ENCODE data around the gene FCHSD1. TPM values are rescaled to one million over a fixed set of nuclear protein-coding genes. Genes with fewer than 3 reads are reported as not detected.
A peak's percentile ranks its signal among the peaks of the same experiment; 100 is the strongest.

FCHSD1 gene
- total RNA-seq, 1 donor from 2014 or later, result 33.0 TPM

DNA sequence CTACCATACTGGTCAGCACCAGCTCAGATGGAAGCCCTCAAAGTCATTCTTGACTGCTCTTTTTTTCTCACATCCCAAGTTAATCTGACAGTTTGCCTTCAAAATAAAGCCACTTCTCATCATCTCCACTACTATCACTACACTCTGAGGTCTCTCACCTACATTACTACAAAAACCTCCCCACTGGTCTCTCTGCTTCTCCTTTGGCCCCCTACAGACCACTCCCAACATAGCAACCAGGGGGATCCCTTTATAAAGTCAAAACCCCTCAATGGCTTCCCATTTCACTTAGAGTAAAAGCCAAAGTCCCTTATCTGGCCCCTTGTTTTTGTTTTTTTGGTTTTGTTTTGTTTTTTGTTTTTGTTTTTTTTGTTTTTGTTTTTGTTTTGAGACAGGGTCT, 26.2 kb upstream of the FCHSD1 start:
- intact Hi-C loops (cut with DNase I), result no loop called here
- ATAC-seq, result no peak
- no peak for DNase-seq (ENCODE audit: low spot score)

DNA sequence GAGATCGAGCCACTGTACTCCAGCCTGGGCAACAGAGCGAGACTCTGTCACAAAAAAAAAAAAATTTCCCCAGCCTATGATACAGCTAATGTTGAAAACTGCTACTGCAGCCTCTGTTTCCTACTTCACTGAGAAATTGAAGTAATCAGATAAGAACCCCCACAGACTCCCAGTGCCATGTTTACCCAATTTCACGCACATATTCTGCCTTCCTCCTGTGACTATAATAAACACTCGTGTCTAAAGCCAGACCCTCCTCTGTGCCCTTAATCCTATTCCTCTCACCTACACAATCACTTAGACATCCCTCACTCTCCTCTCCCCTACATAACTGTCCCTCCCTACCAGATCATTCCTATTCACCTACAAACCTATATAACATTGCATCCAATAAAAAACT, 24.5 kb upstream of the FCHSD1 start:
- no peak for DNase-seq (ENCODE audit: low spot score)
- ATAC-seq, result no peak
- intact Hi-C loops (cut with DNase I), result no loop called here

DNA sequence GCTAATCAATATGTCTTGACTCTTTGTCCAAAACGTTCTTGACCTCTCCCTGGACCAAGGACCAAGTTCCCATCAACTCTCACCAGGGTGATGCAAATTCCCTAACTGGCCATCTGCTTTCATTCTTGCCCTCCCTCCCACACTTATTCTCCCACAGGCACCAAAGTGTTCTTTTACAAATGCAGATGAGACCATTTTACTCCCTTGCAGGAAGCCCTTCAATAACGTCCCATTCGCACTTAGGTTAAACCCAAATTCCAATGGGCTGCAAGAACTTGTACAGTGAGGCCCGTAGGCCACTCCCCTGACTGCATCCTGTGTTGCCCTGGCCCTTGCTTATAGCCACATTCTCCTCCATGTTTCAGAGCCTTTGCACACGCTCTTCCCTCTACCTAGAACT, 23.5 kb upstream of the FCHSD1 start:
- ATAC-seq (no peak), DNase-seq (ENCODE audit: low spot score) (no peak)
- intact Hi-C loops (cut with DNase I), result no loop called here

DNA sequence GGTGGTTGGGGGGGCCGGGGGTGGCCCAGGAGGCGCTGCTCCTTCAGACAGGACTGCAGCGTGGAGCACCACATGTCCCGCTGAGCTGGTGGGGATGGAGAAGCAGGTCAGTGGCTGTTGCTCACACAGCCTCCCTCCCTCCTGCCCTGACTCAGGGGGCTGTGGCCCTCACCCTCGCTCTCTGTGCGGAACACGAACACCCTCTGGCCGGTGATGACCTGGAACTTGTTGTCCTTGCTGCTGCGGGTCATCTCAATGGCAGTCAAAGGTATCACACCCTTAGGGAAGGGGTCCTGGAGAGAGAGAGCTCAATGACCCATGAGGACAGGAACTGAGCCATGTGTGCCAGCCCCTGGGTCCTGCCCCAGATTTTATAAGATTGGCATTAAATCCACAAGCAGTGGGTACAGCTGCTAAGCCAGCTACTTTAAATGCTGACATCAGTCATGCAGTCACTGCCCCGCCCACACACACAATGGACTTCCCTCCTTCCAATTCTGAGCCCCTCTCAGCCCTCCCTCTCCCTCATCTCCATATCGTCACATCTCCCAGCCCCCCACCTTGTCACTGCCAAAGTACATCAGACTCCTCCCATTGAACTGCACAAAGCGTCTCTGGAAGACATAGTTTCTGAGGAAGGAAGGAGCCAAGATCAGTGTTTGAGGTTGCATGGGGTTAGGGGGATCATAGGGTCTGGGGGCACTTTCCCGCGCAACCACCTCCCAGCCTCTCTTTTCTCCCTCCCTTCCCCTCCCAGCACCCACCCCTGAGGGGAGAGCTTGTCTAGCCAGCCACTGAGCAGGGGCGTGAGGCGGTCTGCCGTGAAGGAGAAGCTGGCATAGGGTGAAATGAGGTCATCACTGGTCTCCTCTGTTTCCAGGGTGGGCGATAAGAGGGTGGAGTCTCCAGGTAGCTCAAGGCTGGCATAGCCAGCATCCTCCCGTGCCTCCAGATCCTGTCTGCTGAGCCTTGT, 21.9 kb upstream of the FCHSD1 start:
- intact Hi-C loops (cut with DNase I), result no loop called here
- DNase-seq (ENCODE audit: low spot score), result no peak
- no peak for ATAC-seq

DNA sequence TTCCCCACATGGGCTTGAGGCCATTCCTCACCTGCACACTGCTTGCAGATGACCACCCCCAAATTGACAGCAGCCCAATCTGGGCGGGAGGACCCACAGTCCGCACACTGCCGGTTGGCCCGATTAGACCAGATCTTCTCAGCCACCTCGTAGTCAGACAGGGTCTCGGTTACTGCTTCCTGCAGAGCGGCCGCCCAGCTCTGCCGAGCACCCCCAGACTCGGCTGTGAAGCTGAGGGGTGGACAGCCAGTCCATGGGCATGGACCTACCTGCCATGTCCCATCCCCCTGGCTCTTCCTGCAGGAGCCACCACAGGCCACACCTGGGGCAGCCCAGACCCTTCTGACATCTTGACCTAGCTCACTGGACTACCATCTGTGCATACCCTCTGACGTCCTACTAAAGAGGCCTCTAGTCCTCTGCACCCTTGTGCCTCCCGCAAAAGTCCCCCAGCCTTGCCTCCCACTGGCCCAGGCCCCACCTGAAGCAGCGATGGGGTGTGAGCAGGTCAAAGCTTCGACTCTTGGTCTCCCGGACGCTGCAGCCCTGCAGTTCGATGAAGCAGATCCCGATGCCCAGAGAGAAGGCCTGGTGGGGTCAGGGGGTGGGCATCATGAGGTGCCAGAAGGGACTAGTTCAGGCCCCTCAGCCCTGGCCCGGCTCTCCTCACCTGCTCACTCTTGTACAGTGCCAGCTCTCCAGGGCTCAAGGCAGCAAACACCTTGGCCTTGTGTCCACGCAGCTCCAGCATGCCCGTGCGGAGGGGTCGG, 21.0 kb upstream of the FCHSD1 start:
- ATAC-seq (no peak), DNase-seq (ENCODE audit: low spot score) (no peak)
- intact Hi-C loops (cut with DNase I), result no loop called here

DNA sequence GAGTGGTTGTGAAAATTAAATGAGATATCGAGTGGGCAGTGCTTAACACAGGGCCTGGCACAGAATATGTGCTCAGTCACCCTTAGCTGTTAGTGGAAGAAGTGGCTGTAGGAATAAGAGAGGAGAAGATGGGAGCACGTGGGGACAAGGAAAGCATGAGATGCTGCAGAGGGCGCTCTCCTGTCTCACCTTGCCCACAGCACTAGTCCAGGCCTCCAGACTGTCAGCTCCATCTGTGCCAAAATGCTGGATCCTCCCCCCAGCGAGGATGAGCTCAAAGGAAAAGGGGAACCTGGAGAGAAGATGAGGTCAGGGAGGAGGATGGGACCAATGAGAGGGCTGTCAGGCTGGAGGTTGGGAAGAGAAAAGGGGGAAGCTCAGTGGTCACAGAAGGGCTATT, 18.3 kb upstream of the FCHSD1 start:
- DNase-seq (ENCODE audit: low spot score) (no peak), ATAC-seq (no peak)
- intact Hi-C loops (cut with DNase I), result no loop called here

DNA sequence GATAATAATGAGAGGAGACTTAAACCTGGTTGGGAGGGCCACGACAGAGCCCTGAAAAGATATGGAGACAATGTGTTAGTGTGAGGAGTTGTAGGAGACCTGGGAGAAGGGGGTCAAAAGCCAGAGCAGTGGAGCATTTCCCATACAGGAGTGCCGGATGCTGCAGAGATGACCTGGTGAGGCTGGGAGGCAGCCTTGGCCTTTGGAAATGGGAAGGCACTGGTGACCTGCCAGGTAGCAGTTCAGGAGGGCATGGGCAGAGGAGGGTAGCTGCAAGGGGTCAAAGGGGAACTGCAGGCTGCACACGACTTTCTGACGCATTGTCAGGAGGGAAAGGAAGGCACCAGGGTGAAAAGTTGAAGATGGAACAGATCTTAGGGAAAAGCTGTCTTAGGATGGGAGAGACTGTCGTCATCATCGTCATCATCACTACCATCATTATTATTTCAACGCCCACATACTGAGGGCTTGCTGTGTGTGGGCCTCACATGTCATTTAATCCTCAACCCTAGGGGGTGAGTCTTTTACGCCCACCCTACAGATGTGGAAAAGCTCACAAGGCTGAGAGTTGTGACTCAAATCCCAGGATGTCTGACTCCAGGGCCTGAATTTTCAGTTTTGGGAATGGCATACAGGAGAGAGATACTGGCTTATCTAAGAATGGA, 17.5 kb upstream of the FCHSD1 start:
- no peak for ATAC-seq
- DNase-seq (ENCODE audit: low spot score), result no peak
- intact Hi-C loops (cut with DNase I), result no loop called here

DNA sequence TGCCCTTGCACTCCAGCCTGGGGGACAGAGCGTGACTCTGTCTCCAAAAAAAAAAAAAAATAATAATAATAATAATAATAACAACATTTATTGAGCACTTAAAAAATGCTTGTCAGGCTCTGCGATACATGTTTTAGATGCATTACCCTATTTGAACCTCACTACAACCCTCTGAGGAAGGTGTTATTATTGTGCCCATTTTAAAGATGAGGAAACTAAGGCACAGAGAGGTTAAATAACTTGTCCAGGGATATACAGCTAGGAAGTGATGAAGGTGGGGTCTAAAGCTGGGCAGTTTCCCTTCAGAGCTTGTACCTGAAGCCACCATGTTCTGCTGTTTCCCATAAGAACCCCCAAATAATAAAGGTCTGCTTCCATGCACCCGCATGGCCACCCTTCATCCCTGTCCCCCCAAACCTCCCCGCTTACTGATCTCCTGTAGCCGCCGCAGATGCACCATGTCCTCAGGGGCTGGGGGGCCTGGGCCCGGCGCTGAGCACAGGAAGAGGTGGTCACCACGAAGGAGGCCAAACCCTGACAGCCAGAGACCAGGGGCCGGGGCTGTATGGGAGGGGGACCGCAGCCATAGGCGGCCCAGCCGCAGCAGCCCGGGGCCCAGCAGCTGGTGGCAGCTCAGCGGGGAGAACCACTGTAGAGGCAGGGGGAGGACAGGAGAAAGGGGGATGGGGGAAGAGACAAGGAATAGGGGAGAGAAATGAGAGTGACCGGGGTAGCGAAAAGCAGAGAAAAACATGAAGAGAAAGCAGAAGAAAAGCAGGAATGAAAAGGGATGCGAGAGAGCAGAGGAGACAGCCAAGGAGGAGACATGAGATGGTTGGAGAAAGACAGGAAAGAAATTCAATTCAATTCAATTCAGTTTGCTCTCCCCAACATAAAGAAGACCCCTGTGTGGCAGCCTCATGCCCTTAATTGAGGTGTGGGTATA, 15.1 kb upstream of the FCHSD1 start:
- no peak for ATAC-seq
- intact Hi-C loops (cut with DNase I), result no loop called here
- DNase-seq (ENCODE audit: low spot score), result no peak

DNA sequence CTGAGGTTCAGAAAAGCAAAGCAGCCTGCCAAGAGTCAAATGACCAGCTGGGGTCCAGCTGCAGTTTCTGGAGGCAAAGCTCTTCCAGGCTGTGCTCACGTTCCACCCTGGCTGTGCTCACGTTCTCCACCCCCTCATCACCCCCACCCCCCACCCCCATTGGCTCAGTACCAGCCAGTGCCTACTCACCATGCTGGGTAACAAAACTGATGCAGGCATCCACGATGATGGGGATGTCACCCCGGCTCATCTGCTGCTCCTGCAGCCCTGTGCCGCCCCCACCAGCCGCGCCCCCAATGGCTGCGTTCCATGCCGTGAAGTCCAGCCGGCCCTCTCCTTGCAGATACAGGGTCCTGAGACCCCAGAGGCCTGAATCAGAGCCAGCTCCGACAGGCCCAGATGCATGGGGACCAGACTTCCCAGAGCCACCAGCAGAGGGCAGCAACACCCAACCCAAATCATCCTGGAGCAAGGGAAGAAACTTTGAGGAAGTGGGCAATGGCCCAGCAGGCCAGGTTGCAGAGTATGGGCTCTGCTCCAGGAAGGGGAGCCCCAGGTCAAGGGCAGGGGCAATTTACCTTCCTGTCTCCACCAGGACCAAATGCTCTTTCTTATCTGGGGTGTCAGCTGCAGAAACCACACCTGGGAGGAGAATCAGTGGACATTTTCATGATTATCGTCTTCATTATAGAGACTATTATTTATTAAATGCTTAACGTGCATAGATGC, 13.7 kb upstream of the FCHSD1 start:
- intact Hi-C loops (cut with DNase I), result loop anchor here (1.0 kb wide), 1 partner anchor 21 kb away; no protein-coding TSS in a partner anchor
- ATAC-seq, result peak; percentile 83

DNA sequence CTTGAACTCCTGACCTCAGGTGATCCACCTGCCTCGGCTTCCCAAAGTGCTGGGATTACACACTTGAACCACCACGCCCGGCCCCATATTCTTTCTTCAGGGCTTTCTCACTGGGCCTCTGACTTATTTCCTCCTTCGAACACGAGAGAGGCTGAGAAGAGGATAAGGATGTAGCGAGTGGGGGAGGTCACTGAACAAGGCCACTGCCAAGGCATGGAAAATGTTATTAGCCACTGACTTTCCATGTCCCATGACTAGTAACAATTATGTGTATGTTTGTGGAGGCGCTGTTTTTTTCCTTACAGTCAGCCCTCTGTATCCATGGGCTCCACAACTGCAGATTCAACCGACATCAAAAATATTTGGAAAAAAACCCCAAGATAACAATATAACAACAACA, 12.3 kb upstream of the FCHSD1 start:
- intact Hi-C loops (cut with DNase I), result no loop called here
- DNase-seq (ENCODE audit: low spot score) (no peak), ATAC-seq (no peak)

More for the DNA sequence above, 13.7 kb upstream of the FCHSD1 start:
- DNase-seq (ENCODE audit: low spot score), result peak; percentile 85

DNA sequence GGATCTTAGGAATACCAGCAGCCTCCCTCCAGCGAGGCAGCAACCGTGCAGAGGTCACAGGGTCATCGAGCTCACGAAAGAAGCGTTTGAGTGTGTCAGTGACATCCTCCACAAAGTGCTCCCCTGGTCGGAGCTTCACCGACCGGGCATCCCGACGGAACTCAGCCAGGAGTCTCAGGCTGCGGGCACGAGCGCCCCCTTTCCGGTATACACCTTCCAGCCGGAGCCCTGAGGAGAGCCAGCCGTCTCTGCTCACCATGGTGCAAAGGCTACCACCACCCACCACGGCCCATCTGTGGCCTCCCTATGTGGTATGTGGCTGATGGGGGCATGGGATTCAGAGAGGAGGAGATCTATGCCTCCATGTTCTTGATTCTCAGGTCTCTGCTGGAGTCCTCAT, 10.8 kb upstream of the FCHSD1 start:
- ATAC-seq (no peak), DNase-seq (ENCODE audit: low spot score) (no peak)
- intact Hi-C loops (cut with DNase I), result no loop called here

DNA sequence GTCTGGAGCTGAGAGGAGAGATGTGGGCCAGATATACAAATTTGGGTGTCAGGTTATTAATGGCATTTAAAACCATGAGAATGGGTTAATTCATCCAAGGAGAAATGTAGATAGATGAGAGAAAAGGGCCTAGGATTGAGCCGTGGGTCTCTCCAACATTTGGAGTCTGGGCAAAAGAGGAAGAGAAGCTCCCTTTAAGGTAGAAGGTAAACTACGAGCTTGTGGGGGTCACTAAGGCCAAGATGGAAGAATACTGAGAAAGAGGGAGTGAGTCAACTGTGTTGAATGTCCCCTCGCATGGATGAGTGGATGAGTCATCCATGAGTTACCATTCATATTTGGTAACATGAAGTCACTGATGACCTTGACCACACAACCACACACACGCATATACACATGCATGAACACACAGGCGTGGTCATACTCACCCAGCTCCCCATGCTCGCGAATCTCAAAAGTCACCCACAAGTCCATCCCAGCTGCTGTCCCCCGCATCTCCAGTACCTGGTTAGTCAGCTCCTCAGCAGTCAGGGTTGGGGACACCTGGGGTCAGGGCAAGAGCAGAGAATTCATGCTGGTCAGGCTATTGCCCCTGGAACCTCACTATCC, 6.8 kb upstream of the FCHSD1 start:
- intact Hi-C loops (cut with DNase I), result no loop called here
- no peak for DNase-seq (ENCODE audit: low spot score)
- no peak for ATAC-seq

DNA sequence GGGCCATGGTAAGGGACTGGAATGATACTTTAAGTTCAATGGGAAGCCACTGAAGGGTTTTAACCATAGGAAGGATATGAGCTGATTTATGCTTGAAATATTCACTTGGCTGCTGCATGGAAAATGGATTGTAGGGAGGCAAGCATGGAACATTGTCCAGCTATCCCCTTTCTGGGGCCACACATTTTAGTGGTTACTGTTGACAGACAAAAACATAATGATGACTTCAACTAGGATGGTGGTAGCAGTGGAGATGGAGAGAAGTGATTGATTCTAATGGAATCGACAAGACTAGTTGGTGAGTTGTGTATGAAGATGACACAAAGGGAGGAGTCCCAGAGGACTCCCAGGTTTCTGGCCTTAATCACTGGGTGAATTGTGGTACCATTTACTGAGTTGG, 6.2 kb upstream of the FCHSD1 start:
- ATAC-seq (no peak), DNase-seq (ENCODE audit: low spot score) (no peak)
- intact Hi-C loops (cut with DNase I), result no loop called here

DNA sequence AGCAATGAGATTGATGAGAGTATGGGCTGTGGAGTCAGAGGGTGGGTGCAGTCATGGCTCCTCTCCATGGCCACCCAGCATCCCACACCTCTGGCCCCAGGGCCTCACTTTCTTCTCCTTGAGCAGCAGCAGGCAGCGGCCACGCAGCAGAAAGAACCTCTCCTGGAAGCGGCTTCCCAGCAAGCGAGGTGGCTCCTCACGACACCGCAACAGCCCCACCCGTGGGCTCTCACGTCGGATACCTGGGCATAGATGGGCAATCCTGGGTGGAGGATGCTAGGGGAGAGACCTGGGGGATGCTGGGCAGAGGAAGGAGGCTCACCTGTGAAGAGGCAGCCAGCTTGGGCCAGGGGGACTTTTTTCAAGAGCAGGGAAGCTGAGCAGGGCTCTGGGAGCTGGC, 5.2 kb upstream of the FCHSD1 start:
- DNase-seq (ENCODE audit: low spot score), result no peak
- no peak for ATAC-seq
- intact Hi-C loops (cut with DNase I), result no loop called here

DNA sequence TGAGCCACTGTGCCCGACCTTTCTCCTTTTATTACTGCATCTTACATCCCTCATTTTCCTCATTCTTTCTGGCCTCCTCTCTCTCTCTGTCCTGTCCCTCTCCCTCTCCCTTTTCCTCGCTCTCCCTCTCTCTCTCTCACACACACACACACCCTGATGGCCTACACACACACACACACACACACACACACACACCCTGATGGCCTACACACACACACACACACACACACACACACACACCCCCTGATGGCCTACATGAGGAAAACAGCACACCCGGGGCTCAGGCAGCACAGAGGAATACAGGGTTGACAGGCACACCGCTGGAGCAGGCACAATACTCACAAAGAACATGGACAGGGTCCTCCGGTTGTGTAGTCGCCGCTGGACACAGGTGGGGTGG, 3.8 kb upstream of the FCHSD1 start:
- ATAC-seq, result no peak
- intact Hi-C loops (cut with DNase I), result no loop called here

DNA sequence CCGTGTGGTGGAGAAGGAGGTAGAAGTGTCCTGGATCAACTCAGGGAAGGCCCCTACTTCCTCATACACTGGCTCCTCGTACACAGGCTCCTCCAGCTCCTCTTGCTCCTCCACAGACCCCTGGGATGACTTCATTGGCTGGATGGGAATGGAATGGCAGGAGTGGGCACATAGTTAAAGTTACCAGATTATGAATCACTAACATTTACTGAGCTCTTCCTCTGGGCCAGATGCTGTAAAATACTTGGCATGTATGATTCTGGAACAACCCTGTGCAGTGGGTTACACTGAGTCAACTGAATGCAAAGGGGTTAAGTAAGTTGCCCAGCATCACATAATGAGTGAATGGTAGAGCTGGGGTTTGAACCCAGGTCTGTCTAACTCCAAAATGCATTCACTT, 3.1 kb upstream of the FCHSD1 start:
- DNase-seq (ENCODE audit: low spot score) (no peak), ATAC-seq (no peak)
- intact Hi-C loops (cut with DNase I), result no loop called here

More for the DNA sequence above, 3.8 kb upstream of the FCHSD1 start:
- no peak for DNase-seq (ENCODE audit: low spot score)

DNA sequence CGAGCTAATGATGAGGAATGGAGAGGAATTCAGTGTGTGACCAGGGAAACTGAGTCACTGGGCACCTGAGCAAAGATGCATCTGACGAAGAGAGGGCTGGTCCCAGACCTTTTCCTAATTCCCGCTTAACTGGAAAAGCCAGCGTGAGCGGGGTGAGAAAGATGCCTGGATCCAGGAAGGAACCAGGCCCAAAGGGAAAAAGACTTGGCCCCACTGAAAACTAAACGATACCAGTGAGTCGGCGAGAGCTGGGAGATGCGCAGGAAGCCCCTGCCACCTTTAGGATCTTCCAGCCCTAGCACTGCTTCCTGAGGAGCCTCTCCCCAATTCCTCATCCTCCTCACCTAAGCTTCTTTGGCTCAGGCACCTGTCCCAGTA, 499 bp upstream of the FCHSD1 start:
- ATAC-seq, result no peak
- DNase-seq (ENCODE audit: low spot score), result no peak
- intact Hi-C loops (cut with DNase I), result no loop called here

DNA sequence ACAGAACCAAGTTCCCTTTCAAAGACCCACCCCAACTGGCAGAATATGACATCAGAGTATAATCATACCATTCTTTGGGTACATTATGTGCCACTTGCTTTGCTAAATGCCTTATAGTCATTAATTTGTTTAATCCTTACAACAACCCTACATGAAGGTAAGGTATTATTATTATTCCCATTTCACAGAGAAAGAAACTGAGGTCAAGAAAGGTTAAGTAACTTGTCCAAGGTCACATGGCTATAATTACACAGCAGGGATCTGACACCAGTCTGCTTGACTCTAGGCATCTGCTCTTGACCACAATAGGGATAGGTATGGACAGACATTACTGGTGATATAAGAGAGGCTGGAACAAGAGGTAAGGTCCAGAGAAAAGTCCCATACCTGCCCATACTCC, 1.2 kb downstream of the FCHSD1 start:
- intact Hi-C loops (cut with DNase I), result no loop called here
- ATAC-seq (no peak), DNase-seq (ENCODE audit: low spot score) (no peak)
